Measurements from ENCODE around the gene C1QL1.
A peak's percentile ranks its signal among the peaks of the same experiment; 100 is the strongest.

The C1QL1 gene

DNA sequence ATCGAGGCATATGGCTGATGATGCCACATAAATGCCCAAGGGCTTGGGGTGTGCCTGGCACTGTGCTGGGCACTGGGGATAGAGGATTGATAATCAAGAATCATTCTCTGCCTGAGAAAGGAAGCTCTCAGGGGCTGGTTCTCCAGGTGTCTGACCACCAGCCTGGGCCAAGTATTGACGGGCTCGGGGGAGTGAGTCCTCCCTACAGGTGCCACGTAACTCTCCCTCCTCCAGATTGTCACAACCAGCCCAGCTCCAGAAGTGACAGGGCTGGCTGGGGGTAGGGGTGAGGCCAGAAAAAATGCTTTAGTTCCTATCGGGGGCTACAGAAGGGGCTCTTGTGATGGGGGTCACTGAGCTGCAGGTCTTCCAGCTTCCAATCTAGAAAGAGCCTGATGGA lies 10.7 kb upstream of the C1QL1 start:
- FAIRE-seq (no peak), DNase-seq (ENCODE audit: insufficient read length, low spot score) (no peak)
- TF ChIP-seq POLR2AphosphoS5 (IDR thresholded peaks at IDR 0.05; ENCODE audit: low read depth, low read length): no peak
- TF ChIP-seq POU2F2 (IDR thresholded peaks at IDR 0.05; ENCODE audit: low read depth, low read length): no peak
- TF ChIP-seq PAX5 (IDR thresholded peaks at IDR 0.05; ENCODE audit: insufficient read depth, low read length, severe bottlenecking): no peak
- no peak for TF ChIP-seq SPI1 (IDR thresholded peaks at IDR 0.05; ENCODE audit: low read depth, low read length)
- TF ChIP-seq TAF1 (IDR thresholded peaks at IDR 0.05; ENCODE audit: low read depth, low read length): no peak
- TF ChIP-seq POLR2A (IDR thresholded peaks at IDR 0.05; ENCODE audit: low read depth, low read length): no peak

DNA sequence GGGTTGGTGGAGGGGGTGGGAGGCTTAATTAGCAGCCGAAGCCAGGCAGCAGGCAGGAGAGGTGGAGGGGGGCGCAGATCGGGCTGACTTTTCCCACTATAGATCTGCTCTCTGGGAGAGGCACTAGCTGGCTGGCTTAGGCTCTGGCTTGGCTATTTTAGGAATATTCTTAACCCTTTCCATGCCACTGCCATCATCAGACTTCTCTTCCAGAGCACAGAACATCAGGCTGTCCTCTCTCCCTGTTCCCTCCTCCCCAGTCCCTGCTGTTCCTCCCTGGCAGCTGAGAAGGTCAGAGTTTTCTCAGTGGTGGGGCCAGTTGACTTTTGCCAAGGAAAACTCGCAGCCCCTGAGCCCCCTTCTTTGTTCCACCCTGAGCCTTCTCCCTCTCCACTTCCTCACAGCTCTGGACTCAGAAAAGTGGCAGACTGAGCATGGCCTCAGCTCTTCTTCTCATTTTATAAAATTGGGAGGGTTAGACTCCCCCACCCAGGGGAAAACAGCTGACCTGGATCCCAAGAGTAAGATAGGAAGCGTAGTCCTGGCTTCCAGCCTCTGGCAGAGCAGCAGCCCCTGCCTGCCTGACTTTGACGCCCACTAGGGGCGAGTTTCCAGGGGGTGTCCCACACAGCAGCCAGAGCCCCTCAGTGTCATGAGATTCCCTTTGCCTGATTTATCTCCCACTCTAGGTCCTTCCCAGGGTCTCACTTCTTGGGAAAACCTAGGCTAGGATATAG lies 9.9 kb upstream of the C1QL1 start:
- DNase-seq (ENCODE audit: insufficient read length, low spot score) (no peak), FAIRE-seq (no peak)
- no peak for TF ChIP-seq SPI1 (IDR thresholded peaks at IDR 0.05; ENCODE audit: low read depth, low read length)
- no peak for TF ChIP-seq TAF1 (IDR thresholded peaks at IDR 0.05; ENCODE audit: low read depth, low read length)
- TF ChIP-seq POU2F2 (IDR thresholded peaks at IDR 0.05; ENCODE audit: low read depth, low read length): no peak
- no peak for TF ChIP-seq PAX5 (IDR thresholded peaks at IDR 0.05; ENCODE audit: insufficient read depth, low read length, severe bottlenecking)
- TF ChIP-seq POLR2AphosphoS5 (IDR thresholded peaks at IDR 0.05; ENCODE audit: low read depth, low read length): no peak
- no peak for TF ChIP-seq POLR2A (IDR thresholded peaks at IDR 0.05; ENCODE audit: low read depth, low read length)

DNA sequence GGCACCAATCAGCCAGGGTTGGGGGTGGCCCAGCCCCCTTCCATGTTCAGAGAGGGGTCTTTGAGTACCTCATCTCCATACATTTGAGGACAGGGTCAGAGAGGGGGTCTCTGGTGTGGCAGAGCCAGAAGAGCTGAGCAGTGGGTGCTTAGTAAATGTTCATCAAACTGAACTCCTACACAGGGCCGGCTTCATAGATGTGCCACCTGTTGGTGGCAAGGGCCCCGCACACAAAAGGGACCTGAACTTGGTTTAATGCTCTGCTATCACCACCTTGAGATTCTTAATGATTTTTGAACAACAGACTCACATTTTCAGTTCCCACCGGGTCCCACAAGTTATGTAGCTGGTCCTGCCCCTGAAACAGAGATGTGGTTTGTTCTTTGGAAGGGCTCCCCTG lies 9.0 kb upstream of the C1QL1 start:
- TF ChIP-seq POLR2AphosphoS5 (IDR thresholded peaks at IDR 0.05; ENCODE audit: low read depth, low read length): no peak
- TF ChIP-seq TAF1 (IDR thresholded peaks at IDR 0.05; ENCODE audit: low read depth, low read length): no peak
- no peak for TF ChIP-seq POU2F2 (IDR thresholded peaks at IDR 0.05; ENCODE audit: low read depth, low read length)
- TF ChIP-seq SPI1 (IDR thresholded peaks at IDR 0.05; ENCODE audit: low read depth, low read length): no peak
- no peak for TF ChIP-seq POLR2A (IDR thresholded peaks at IDR 0.05; ENCODE audit: low read depth, low read length)
- no peak for TF ChIP-seq PAX5 (IDR thresholded peaks at IDR 0.05; ENCODE audit: insufficient read depth, low read length, severe bottlenecking)
- no peak for FAIRE-seq
- no peak for DNase-seq (ENCODE audit: insufficient read length, low spot score)

GRCh38 chr17:44976206-44976605 lies 8.1 kb upstream of the C1QL1 start:
- TF ChIP-seq TAF1 (IDR thresholded peaks at IDR 0.05; ENCODE audit: low read depth, low read length) (no peak), POLR2AphosphoS5 (IDR thresholded peaks at IDR 0.05; ENCODE audit: low read depth, low read length) (no peak), SPI1 (IDR thresholded peaks at IDR 0.05; ENCODE audit: low read depth, low read length) (no peak), POLR2A (IDR thresholded peaks at IDR 0.05; ENCODE audit: low read depth, low read length) (no peak), POU2F2 (IDR thresholded peaks at IDR 0.05; ENCODE audit: low read depth, low read length) (no peak), PAX5 (IDR thresholded peaks at IDR 0.05; ENCODE audit: insufficient read depth, low read length, severe bottlenecking) (no peak)
- no peak for DNase-seq (ENCODE audit: insufficient read length, low spot score)
- no peak for FAIRE-seq

DNA sequence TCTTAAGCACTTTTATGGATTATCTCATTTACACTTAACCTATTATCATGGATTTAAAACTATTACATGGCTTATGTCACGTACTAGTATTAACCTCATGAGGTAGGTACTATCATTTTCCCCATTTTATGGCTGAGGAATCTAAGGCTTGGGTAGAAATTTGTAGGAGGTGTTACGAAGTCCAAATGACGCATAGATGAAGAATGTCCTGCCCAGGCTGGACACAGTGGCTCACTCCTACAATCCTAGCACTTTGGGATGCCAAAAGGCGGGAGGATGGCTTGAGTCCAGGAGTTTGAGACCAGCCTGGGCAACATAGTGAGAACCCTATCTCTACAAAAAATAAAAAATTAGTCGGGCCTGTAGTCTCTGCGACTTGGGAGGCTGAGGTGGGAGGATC lies 4.8 kb upstream of the C1QL1 start:
- TF ChIP-seq POLR2AphosphoS5 (IDR thresholded peaks at IDR 0.05; ENCODE audit: low read depth, low read length) (no peak), POLR2A (IDR thresholded peaks at IDR 0.05; ENCODE audit: low read depth, low read length) (no peak), SPI1 (IDR thresholded peaks at IDR 0.05; ENCODE audit: low read depth, low read length) (no peak), PAX5 (IDR thresholded peaks at IDR 0.05; ENCODE audit: insufficient read depth, low read length, severe bottlenecking) (no peak), POU2F2 (IDR thresholded peaks at IDR 0.05; ENCODE audit: low read depth, low read length) (no peak), TAF1 (IDR thresholded peaks at IDR 0.05; ENCODE audit: low read depth, low read length) (no peak)
- no peak for FAIRE-seq

DNA sequence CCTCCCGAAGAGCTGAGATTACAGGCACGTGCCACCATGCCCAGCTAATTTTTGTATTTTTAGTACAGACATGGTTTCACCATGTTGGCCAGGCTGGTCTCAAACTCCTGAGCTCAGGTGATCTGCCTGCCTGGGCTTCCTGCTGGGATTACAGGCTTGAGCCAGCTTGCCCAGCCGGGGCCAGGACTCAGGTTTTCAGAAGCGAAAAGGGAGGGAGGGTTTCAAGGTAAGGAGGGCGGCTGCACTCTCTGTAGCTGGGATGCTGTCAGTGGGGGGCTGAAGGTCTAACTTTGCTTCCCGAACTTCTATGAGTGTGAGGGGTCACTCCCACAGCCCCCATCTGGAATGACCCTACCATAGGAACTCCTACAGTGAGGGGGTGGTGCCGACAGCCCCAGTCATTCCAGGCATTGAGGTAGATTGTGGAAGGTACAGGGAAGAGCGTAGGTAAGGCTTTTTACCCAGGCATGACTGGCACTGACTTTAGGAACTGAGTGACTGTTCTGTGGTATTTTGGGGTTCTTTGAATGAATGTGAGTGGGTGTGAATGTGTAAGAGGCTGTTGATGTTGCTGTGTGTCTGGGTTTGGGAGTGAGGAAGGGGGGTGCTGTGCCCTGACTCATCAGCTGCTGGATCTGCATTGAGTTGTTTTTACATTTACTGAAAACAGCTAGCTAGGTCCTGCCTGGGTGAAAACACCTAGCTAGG lies 3.8 kb upstream of the C1QL1 start:
- TF ChIP-seq POU2F2 (IDR thresholded peaks at IDR 0.05; ENCODE audit: low read depth, low read length) (no peak), TAF1 (IDR thresholded peaks at IDR 0.05; ENCODE audit: low read depth, low read length) (no peak), SPI1 (IDR thresholded peaks at IDR 0.05; ENCODE audit: low read depth, low read length) (no peak), POLR2AphosphoS5 (IDR thresholded peaks at IDR 0.05; ENCODE audit: low read depth, low read length) (no peak), PAX5 (IDR thresholded peaks at IDR 0.05; ENCODE audit: insufficient read depth, low read length, severe bottlenecking) (no peak), POLR2A (IDR thresholded peaks at IDR 0.05; ENCODE audit: low read depth, low read length) (no peak)
- no peak for FAIRE-seq
- DNase-seq (ENCODE audit: insufficient read length, low spot score): no peak

More for the DNA sequence above, 4.8 kb upstream of the C1QL1 start:
- no peak for DNase-seq (ENCODE audit: insufficient read length, low spot score)

DNA sequence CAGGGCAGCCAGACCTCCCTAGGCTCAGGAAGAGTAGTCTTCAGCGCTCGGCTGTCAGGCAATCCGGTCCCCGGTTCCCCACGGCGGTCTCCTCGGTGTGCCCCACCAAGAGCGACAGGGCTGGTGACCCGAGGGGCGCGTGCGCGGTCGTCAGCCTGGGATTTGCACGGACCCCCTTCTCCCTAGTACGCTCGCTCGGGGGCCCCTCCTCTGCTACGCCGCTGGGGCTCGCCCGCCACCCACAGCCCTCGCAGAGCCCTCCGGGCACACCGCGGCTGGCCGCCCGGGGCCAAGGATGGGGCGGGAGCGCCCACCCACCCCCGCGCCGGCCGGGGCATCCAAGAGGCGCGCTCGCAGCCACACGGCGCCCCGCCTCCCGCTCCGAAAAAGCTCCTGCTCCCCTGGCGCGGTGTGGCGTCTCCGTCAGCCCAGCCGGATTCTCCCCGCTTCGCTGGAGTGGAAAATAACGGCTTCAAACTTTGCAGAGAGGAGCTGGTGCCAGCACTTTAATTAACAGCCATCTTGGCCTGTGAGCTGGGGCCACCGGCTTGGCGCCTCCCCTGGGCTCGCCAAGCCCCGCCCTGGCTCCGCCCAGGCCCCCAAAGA lies 2.1 kb upstream of the C1QL1 start:
- FAIRE-seq (no peak), DNase-seq (ENCODE audit: insufficient read length, low spot score) (no peak)

GRCh38 chr17:44969144-44969780 lies 1.2 kb upstream of the C1QL1 start:
- DNase-seq (ENCODE audit: insufficient read length, low spot score) (no peak), FAIRE-seq (peak; percentile 70)
- TF ChIP-seq POLR2A (IDR thresholded peaks at IDR 0.05; ENCODE audit: low read depth, low read length): no peak
- no peak for TF ChIP-seq POU2F2 (IDR thresholded peaks at IDR 0.05; ENCODE audit: low read depth, low read length)
- no peak for TF ChIP-seq TAF1 (IDR thresholded peaks at IDR 0.05; ENCODE audit: low read depth, low read length)
- no peak for TF ChIP-seq POLR2AphosphoS5 (IDR thresholded peaks at IDR 0.05; ENCODE audit: low read depth, low read length)
- no peak for TF ChIP-seq SPI1 (IDR thresholded peaks at IDR 0.05; ENCODE audit: low read depth, low read length)
- TF ChIP-seq PAX5 (IDR thresholded peaks at IDR 0.05; ENCODE audit: insufficient read depth, low read length, severe bottlenecking): no peak

More for the DNA sequence above, 2.1 kb upstream of the C1QL1 start:
- TF ChIP-seq POLR2AphosphoS5 (IDR thresholded peaks at IDR 0.05; ENCODE audit: low read depth, low read length) (no peak), SPI1 (IDR thresholded peaks at IDR 0.05; ENCODE audit: low read depth, low read length) (no peak), PAX5 (IDR thresholded peaks at IDR 0.05; ENCODE audit: insufficient read depth, low read length, severe bottlenecking) (no peak), TAF1 (IDR thresholded peaks at IDR 0.05; ENCODE audit: low read depth, low read length) (no peak), POLR2A (IDR thresholded peaks at IDR 0.05; ENCODE audit: low read depth, low read length) (no peak), POU2F2 (IDR thresholded peaks at IDR 0.05; ENCODE audit: low read depth, low read length) (no peak)

DNA sequence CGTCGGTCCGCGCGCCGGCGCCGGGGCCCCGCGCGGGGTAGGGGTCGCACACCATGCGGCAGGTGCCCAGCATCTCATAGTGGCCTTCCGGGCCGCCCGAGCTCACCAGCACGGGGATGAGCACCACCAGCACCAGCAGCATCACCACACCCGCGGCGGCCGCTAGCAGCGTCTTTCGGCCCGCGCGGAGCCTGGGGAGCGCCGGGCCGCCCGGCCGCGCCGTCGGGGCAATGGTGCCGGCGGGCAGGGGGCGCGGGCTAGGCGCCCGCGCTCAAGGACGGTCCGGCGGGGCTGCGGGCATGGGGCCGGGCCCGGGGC lies 237 bp downstream of the C1QL1 start:
- DNase-seq (ENCODE audit: insufficient read length, low spot score): no peak
- no peak for FAIRE-seq
- TF ChIP-seq PAX5 (IDR thresholded peaks at IDR 0.05; ENCODE audit: insufficient read depth, low read length, severe bottlenecking) (no peak), POU2F2 (IDR thresholded peaks at IDR 0.05; ENCODE audit: low read depth, low read length) (no peak), TAF1 (IDR thresholded peaks at IDR 0.05; ENCODE audit: low read depth, low read length) (no peak), POLR2AphosphoS5 (IDR thresholded peaks at IDR 0.05; ENCODE audit: low read depth, low read length) (no peak), SPI1 (IDR thresholded peaks at IDR 0.05; ENCODE audit: low read depth, low read length) (no peak), POLR2A (IDR thresholded peaks at IDR 0.05; ENCODE audit: low read depth, low read length) (no peak)
